HG02623 (cell line): ENCODE measurements around the gene TSHZ1.

Source experiments
- ATAC-seq: cut with Tn5 transposase; IDR thresholded peaks from one replicate; pipeline ENCODE4 v1.9.1; 2021; ENCODE audit warnings: moderate library complexity; ENCODE audit not compliant: unreplicated experiment

TSHZ1 gene

GRCh38 chr18:75218065-75218923 lies 7.7 kb downstream of the TSHZ1 start:
- ATAC-seq, result no peak

GRCh38 chr18:75219745-75220375 lies 9.3 kb downstream of the TSHZ1 start:
- no peak for ATAC-seq

- no peak for ATAC-seq
These were observed 10.2 kb downstream of the TSHZ1 start for GRCh38 chr18:75220551-75221355.

- ATAC-seq, result no peak
These were observed 10.8 kb downstream of the TSHZ1 start for GRCh38 chr18:75221397-75221796.

GRCh38 chr18:75221897-75222296 lies 11.3 kb downstream of the TSHZ1 start:
- no peak for ATAC-seq

- ATAC-seq, result no peak
These were observed 11.8 kb downstream of the TSHZ1 start for GRCh38 chr18:75222407-75222806.

GRCh38 chr18:75223687-75224347 lies 13.2 kb downstream of the TSHZ1 start:
- ATAC-seq, result no peak

- ATAC-seq, result no peak
These were observed 15.8 kb downstream of the TSHZ1 start for GRCh38 chr18:75226286-75226955.

- ATAC-seq, result no peak
These were observed 16.3 kb downstream of the TSHZ1 start for GRCh38 chr18:75226956-75227316.

- ATAC-seq, result no peak
These were observed 17.1 kb downstream of the TSHZ1 start for GRCh38 chr18:75227535-75228296.

GRCh38 chr18:75228967-75229366 lies 18.4 kb downstream of the TSHZ1 start:
- ATAC-seq, result no peak

GRCh38 chr18:75229437-75229836 lies 18.8 kb downstream of the TSHZ1 start:
- ATAC-seq, result no peak

- ATAC-seq, result no peak
These were observed 19.8 kb downstream of the TSHZ1 start for GRCh38 chr18:75230163-75231052.

GRCh38 chr18:75231053-75231406 lies 20.4 kb downstream of the TSHZ1 start:
- no peak for ATAC-seq

GRCh38 chr18:75234901-75235300 lies 24.3 kb downstream of the TSHZ1 start:
- ATAC-seq, result no peak

- no peak for ATAC-seq
These were observed 25.3 kb downstream of the TSHZ1 start for GRCh38 chr18:75235896-75236295.

GRCh38 chr18:75238100-75238499 lies 27.5 kb downstream of the TSHZ1 start:
- ATAC-seq, result no peak

- ATAC-seq, result no peak
These were observed 28.2 kb downstream of the TSHZ1 start for GRCh38 chr18:75238786-75239185.

- ATAC-seq, result no peak
These were observed 29.8 kb downstream of the TSHZ1 start for GRCh38 chr18:75240433-75240832.
